D341Med (cell line): ENCODE results near the gene TPRX1.
"Not testable (repeated sequence)": the region's sequence is repeated elsewhere in the genome, so short reads cannot be mapped to it uniquely, and the experiment has no call there.

Experiments used
- DNase-seq: peaks from one replicate; pipeline ENCODE4 v3.0.0; 2012; ENCODE audit warnings: low spot score

TPRX1 gene, protein sequence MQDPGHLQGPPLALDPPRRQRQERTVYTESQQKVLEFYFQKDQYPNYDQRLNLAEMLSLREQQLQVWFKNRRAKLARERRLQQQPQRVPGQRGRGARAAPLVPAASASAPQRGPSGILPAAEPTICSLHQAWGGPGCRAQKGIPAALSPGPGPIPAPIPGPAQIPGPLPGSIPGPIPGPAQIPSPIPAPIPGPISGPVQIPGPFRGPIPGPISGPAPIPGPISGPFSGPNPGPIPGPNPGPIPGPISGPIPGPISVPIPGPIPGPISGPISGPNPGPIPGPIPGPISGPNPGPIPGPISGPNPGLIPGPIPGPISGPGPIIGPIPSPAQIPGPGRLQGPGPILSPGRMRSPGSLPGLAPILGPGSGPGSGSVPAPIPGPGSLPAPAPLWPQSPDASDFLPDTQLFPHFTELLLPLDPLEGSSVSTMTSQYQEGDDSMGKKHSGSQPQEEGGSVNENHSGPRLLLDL

GRCh38 chr19:47804451-47804850 lies at the start of gene TPRX1:
TPRX1 (minus strand) TSS chr19:47804551; CDS start chr19:47804539, 12 bp downstream.
- not testable (repeated sequence) for DNase-seq

DNA sequence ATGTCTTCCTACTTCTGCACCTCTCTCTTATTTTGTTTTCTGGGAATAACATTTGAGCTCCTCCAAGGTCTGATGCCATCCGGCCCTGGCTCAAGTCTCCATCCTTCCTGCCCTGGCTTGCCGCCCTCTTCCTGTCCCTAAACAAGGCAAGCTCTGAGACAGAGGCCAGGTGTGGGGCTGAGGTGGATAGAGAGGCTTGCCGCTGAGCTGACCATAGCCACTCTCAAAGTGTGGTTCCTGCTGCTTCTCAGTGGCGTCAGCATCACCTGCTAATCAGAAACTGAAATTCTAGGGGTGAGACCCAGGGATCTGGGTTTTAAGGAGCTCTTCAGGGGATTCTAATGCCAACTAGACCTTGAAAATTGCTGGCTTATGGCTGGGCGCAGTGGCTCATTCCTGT lies 48.7 kb upstream of the TPRX1 start:
- DNase-seq, result no peak

GRCh38 chr19:47848823-47849473 lies 44.6 kb upstream of the TPRX1 start:
- peak; percentile 83 for DNase-seq

- DNase-seq, result no peak
Observed at GRCh38 chr19:47848425-47848822, 44.1 kb upstream of the TPRX1 start.

DNA sequence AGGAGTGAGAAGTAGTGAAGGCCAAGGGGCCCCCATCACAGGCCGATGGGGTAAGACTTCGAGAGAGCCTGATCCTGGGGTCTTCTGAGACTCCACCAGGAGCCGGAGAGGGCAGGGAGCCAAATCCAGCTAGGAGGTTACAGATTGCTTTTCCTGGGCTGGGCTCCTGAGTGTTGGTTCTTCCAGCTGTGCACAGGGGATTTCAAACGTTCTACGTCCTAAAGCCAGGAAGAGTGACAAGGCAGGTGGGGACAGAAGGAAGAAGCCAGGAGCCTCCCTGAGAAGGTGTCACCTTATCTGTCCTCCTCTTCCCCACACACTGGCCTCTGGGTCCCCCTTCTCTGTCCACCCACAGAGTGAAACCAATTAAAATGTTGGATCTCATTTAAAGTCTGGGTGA lies 38.6 kb upstream of the TPRX1 start:
- no peak for DNase-seq

- peak; percentile 67 for DNase-seq
Observed at GRCh38 chr19:47839913-47840312, 35.6 kb upstream of the TPRX1 start.

- DNase-seq, result no peak
Observed at GRCh38 chr19:47839411-47839810, 35.1 kb upstream of the TPRX1 start.

GRCh38 chr19:47836038-47836437 lies 31.7 kb upstream of the TPRX1 start:
- no peak for DNase-seq

DNA sequence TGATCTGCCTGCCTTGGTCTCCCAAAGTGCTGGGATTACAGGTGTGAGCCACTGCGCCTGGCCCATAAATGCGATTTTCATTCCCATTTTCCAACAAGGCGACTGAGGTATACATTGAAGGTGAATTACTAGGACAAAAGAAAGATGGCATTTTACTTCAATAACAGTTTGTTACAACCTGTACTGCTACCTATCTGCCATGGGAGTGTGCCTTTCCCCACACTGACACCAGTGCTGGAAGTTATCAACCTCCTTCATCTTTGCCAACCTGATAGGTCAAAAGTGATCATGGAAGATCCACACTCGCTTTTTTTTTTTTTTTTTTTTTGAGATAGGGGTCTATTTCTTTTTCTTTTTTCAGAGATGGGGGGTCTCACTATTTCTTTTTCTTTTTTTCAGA lies 28.4 kb upstream of the TPRX1 start:
- no peak for DNase-seq

DNA sequence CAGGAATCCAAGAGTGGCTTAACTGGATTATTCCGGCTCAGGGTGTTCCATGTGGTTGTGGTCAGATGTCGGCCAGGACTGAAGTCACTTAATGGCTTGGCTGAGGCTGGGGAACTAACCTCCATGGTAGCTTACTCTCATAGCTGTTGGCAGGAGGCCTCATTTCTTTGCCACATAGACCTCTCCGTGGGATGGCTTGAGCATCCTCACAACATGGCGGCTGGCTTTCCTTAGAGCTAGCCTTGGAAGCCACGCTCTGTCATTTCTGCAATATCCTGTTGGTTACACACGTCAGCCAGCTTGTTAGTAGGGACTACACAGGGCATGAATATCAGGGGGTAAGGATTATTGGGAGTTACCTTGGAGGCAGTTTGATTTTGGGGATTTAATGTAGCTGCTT lies 22.4 kb upstream of the TPRX1 start:
- no peak for DNase-seq

DNA sequence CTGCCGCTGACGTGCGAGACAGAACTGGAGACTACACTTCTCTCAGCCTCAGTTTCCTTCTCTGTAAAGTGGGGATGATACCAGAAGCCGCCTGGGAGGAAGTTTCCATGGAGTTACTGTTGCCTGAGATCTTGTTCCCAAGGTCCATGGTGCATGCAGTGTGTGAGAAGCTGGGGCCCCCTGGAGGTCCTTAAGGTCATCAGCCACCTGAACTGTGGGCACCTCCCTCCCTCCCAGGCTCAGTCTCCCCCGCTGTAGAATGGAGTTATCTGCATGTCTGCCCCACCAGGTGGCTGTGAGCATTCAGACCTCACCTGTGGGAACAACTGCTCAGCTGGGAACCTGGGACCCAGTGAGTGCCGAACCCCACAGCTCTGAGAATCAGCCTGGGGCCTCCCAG lies 20.0 kb upstream of the TPRX1 start:
- no peak for DNase-seq

GRCh38 chr19:47821460-47822020 lies 17.2 kb upstream of the TPRX1 start, which contains the start of gene CRX:
CRX (plus strand) TSS chr19:47821937; CDS start chr19:47834444, 12,507 bp downstream.
- peak; percentile 69 for DNase-seq

DNA sequence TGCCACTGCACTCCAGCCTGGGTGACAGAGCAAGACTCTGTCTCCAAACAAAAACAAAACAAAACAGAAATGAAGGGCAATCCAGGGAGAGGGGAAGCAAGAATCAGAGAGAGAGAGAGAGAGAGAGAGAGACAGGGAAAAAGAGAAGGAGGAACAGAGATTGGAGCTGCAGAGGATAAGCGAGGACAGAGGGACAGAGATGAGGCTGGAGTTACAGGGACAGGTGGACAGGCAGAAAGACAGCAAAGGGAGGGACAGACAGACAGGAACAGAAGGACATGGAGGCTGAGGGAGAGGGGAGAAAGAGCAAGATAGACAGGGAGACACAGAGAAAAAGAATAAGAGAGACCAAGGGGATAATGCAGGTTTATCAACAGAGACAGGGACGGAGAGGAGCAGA lies 16.1 kb upstream of the TPRX1 start:
- no peak for DNase-seq

GRCh38 chr19:47819858-47820257 lies 15.5 kb upstream of the TPRX1 start:
- peak; percentile 67 for DNase-seq

DNA sequence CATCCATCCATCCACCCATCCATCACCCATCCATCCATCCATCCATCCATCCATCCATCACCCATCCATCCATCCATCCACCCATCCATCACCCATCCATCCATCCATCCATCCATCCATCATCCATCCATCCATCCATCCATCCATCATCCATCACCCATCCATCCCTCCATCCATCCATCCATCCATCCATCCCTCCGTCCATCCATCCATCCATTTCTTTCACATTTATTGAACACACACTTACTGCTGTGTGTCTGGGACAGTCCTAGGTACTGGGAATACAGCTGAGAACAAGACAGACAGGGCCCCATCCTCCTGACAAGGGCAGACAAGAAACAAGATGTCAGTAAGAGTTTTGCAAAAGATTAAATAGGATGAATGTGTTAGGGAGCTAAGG lies 13.9 kb upstream of the TPRX1 start:
- not testable (repeated sequence) for DNase-seq

- not testable (repeated sequence) for DNase-seq
Observed at GRCh38 chr19:47816270-47816669, 11.9 kb upstream of the TPRX1 start.

- no peak for DNase-seq
Observed at GRCh38 chr19:47813995-47814328, 9.6 kb upstream of the TPRX1 start.

GRCh38 chr19:47813304-47813994 lies 9.1 kb upstream of the TPRX1 start:
- DNase-seq, result peak; percentile 90

- no peak for DNase-seq
Observed at GRCh38 chr19:47806435-47806834, 2.1 kb upstream of the TPRX1 start.

DNA sequence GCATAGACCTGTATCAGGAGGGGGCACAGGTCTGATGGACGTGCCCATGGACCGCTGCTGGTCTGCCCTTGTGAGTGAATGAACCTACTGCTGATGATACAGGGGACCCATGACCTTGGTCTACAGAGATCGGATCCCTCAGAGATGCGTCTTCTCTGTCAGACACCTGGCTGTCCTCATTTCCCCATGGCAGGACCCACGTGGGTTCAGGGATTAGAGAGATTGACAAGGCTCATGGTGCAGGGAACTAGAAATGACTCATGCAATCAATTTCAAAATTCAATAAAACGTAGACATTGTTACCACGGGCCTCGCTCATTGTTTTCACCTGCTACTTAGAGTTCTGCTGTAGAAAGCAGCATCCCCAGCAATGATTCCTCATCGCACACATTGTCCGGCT lies 962 bp upstream of the TPRX1 start:
- DNase-seq, result no peak

- DNase-seq, result not testable (repeated sequence)
Observed at GRCh38 chr19:47803671-47804070, 680 bp downstream of the TPRX1 start.

GRCh38 chr19:47803148-47803547 lies 1.2 kb downstream of the TPRX1 start:
- DNase-seq, result not testable (repeated sequence)
